NCI-H526 (cell line): ENCODE results near the gene CDC73.
"Not testable (repeated sequence)": the region's sequence is repeated elsewhere in the genome, so short reads cannot be mapped to it uniquely, and the experiment has no call there.

Experiments
- DNase-seq, 2 experiments: peaks; one replicate each; lab custom pipeline; 2025; lab: John Stamatoyannopoulos, UW

The CDC73 gene

GRCh38 chr1:193114485-193115095 lies 7.2 kb upstream of the CDC73 start:
- DNase-seq = no peak

DNA sequence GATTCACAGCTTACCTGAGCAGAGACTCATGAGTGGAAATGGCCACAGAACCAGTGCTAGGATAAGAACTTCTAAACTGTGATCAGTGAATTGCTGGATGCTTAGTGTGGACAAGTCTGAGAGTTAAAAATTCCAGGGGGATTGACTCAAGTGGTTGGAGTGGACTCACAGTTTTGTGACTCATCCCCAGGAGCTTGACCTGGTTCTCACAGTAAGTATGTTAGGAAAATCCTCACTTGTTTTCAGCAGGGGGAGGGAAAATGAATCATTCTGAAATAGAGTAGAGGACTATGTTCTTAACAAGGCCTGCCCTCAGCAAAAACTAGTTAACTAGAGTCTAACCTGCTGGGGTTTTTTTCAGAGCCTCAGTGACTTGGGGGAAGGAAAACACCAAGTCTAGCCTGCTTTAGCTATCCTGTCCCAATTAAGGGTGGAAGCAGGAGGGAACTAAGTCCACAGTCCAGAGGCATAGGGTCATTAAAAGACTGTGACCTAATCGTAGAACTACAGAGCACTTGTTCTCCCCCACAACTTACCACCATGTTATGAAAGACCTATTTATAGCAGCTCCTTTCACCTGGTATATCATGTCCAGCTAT lies 6.1 kb upstream of the CDC73 start:
- no peak for DNase-seq

DNA sequence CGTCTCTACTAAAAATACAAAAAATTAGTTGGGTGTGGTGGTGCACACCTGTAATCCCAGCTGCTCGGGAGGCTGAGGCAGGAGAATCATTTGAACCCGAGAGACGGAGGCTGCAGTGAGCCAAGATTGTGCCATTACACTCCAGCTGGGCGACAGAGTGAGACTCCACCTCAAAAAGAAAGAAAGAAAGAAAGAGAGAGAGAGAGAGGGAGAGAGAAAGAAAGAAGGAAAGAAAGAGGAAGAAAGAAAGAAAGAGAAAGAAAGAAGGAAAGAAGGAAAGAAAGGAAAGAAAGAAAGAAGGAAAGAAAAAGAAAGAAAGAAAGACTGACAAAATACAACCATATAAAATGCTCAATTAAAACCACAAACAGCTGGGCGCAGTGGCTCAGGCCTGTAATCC lies 4.7 kb upstream of the CDC73 start:
- not testable (repeated sequence) for DNase-seq

DNA sequence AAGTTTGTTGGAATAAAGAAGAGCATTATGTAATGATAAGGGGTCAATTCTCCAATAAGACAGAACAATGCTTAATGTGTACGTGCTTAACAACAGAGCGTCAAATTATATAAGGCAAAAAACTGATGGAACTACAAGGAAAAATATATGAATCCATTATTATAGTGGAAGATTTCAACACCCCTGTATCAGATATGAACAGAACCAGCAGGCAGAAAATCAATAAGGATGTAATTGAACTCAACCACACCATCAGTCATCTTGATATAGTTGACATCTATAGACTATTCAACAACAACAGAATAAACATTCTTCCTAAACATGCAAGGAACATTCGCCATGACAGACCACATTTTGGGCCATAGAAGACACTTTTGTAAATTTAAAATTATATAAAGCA lies 3.6 kb upstream of the CDC73 start:
- no peak for DNase-seq

- no peak for DNase-seq
Observed at GRCh38 chr1:193118803-193119730, 2.8 kb upstream of the CDC73 start.

DNA sequence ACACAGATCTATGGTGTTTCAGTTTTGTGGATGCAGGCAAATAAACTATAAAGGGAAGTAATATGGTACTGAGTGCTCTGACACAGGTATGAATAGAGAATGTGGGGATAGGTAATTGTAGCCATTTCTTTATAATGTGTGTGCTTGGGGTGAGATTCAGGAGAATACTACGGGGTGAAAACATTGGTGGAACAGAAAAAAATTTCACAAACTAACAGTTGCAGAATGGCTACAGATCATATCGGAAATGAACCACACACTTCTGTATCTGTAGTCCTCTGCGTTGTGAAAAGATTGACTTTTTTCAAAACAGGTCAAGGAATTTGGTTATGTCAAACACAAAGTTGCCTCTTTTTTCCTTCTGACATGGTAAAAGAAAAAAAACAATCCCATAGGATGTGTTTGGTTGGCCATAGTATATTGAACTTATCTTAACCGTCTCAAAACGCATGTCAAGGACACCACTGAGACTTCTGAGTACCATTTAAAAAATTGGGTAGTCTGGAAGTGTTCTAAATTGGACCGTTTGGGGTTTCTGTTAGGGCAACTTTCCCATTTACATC lies 1.1 kb upstream of the CDC73 start:
- no peak for DNase-seq

DNA sequence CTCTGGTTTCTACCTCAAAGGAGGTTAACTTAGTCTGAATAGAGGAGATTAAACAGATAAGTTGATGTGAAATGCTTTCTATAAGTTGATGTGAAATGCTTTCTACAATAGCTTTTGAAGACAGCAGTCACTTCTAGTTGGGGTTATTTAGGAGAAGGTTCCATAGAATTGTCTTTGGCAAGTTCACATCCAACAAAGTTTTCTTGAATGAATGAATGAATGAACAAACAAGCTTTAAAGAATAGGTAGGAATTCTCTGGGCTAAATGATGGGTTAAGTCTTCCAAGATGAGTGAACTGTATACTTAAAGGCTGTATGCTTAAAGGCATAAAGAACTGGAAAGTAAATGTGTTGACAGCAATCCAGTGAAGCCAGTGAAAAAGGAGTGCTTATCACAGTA lies 1.9 kb downstream of the CDC73 start:
- no peak for DNase-seq

DNA sequence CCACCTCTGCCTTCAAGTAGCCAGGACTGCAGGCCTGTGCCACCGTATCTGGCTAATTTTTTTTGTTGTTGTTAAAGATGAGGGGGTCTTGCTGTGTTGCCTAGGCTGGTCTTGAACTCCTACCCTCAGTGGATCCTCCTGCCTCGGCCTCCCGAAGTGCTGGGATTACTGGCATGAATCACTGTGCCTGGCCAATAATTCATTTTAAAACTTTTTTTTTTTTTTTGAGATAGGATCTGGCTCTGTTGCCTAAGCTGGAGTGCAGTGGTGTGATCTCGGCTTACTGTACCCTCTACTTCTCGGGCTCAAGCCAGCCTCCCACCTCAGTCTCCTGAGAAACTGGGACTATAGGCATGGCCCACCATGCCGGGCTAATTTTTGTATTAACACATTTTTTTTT lies 3.5 kb downstream of the CDC73 start:
- DNase-seq = no peak

DNA sequence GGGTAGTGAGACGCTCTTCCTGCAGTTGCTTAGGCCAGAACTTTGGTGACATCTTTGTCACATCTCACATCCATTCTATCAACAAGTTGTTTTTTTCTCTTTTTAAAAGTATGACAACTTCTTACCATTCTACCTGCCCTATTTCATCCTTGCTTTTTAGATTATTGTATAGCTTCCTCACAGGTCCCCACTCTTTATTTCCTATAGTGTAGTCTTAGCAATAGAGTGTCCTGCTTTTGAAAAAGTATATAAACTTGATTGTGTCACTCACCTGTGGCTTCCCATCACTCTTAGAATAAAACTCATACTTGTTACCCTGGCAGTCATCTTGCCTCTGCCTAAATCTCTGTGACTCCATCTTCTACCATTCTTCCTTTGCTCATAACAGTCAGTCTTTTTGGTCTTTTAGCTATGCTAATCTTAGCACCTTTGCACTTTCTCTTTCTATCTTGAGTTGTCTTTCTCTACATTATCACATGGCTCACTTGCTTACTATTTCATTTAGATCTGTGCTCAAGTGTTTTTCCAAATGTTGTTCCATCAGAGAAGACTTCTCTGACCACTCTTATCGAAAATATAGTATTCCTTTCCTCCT lies 9.5 kb downstream of the CDC73 start:
- no peak for DNase-seq

DNA sequence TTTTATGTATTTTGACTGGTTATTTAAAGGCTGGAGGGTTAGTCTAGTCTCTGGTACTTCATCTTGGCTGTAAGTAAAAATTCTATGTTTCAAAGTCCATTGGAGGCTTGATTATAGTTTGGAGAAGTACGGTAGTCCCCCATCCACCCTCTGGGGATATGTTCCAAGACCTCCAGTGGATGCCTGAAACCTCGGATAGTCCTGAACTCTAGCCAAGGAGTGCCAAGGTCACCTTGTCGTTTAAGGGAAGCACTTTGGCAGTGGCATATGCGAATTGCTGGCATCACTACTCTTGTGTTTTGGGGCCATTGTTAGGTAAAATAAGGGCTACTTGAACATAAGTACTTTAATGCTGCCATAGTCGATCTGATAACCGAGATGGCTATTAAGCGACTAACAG lies 18.4 kb downstream of the CDC73 start:
- no peak for DNase-seq

GRCh38 chr1:193141804-193142203 lies 20.0 kb downstream of the CDC73 start:
- no peak for DNase-seq

GRCh38 chr1:193142409-193142808 lies 20.6 kb downstream of the CDC73 start:
- DNase-seq = no peak

- peak in 1 of 2 experiments; percentile 7 for DNase-seq
Observed at GRCh38 chr1:193143285-193143684, 21.5 kb downstream of the CDC73 start.

DNA sequence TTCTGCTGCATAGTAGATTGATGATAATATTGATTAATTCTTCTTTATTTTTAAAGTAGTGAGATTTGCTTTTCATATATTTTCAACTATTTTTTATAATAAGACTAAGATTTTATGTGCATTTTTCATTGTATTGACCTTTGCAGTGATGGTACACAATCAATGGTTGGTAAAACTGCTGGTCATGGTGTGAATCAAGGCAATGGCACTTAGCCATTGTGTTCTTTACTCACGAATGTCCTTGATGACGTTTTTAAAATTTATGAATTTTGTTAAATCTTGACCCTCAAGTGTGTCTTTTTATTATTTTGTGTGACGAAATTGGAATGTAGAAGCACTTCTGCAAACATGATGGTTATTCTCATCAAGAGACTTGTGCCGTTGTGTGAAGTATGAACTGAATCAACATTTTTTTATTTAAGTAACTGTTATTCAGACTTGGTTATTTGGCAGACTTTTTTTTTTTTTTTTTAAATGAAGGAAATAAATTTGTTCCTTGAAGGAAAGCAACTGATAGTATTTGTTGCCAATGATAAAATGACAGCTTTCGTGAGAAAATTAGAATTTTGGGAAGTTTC lies 22.6 kb downstream of the CDC73 start:
- no peak for DNase-seq

DNA sequence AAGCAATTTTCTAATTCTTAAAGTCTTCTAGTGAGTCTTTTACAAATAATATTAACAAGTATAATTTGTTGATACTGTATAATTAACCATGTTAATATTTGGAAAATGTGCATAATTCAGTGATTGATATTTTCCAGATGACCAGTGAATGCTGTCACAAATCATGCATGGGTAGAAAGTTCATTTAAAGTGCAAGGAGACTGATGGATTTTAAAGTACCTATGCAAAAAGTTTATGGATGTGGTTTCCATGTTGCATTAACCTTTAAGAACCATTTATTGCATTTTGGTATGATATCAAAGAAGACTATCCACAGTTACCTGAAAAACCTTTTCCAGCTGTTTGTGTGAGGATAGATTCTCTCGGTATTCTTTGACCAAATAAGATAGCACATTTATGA lies 23.2 kb downstream of the CDC73 start:
- DNase-seq = no peak

- no peak for DNase-seq
Observed at GRCh38 chr1:193156117-193156821, 34.4 kb downstream of the CDC73 start.

DNA sequence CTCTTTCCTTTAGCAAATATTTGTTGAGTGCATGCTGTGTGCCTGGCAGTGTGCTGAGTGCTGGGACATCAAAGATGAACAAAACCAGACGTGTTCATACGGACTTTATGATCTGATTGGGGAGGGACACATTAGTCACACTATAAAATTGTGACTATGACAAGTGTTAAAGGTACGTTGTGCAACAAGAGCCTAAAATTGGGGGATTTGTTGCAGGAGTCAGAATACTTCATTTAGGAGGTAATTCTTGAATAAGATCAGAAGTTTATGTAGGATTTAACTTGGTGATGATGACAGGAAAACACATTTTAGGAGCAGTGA lies 35.0 kb downstream of the CDC73 start:
- DNase-seq = no peak

DNA sequence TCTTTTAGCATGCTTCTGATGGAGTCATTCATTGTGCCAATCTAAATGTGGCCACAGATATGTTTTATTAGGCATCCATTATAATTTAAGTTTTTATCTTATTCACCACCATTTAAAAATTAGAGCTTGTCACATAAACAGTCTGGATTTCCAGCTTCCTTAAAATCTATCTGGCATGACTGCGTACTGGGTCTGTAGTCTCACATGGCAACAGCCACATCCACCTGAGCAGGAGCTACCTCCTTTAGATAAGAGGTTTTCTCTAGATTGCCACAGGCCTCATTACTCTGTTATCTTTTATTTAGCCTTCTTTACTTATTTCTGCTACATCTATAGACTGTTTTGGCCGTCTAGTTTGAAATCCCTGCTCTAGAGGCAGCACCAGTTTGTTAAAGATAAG lies 35.5 kb downstream of the CDC73 start:
- no peak for DNase-seq

DNA sequence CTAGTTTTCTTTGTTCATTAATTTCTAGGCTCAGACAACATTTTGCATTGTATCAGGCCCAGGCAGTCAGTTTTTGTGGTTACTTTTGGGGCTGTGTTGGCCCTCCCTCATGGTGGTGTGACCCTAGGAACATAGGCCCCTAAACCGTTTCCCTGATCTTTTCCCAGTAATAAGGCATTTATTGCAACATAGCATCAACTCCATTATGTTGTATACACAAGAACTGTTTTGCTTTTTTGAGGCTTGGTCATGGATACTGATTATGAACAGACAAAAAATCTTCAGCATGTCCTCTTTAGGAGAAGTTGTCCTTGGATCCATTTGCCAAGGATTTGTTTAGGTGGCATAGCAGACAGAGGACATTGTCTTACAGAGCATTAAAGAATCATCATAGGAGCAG lies 54.3 kb downstream of the CDC73 start:
- no peak for DNase-seq

GRCh38 chr1:193176788-193177187 lies 55.0 kb downstream of the CDC73 start:
- no peak for DNase-seq

DNA sequence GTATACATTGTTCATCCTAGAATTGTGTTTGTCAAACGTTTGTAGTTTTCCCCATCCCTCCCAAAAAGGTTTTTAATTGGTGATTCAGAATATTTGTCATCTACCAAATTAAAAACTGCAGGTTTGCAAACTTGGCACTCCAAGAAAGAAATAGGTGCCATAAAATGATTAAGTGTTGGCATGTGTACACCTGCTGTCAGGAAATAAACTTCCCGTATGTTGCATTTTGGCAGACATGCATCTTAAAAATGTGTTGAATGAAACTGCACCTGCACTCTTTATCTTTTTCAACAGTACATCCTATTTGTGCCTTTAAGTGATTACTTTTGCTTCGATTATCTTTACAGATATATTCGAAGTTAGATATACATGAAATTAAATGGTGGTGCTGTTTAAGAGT lies 57.3 kb downstream of the CDC73 start:
- no peak for DNase-seq

DNA sequence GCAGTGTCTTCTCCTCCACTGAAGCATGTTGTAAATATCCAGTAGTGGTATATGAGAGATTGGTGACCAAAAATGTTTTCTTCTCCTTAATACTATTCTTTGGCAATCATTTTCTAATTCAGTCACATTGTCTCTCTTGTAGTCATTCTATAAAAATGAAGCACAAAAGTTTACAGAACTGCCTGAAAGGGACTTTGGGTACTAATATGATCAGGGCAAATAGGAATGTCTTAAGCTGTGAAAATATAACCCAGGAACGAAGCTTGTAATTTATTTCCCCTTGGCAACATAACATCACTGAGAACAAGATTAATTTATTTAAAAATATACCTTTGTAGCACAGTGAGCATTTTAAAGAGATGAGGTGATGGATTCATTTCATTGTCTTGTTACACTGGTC lies 59.7 kb downstream of the CDC73 start:
- no peak for DNase-seq
